Measurements from ENCODE around the gene TSPYL4. TPM values are rescaled to one million over a fixed set of nuclear protein-coding genes. Genes with fewer than 3 reads are reported as not detected.

Gene TSPYL4
- total and polyA plus RNA-seq, 2 of the 8 experiments (the other 6 are each of a cell fraction or from before 2014, with no cell fraction given): 20.5 to 22.6 TPM

DNA sequence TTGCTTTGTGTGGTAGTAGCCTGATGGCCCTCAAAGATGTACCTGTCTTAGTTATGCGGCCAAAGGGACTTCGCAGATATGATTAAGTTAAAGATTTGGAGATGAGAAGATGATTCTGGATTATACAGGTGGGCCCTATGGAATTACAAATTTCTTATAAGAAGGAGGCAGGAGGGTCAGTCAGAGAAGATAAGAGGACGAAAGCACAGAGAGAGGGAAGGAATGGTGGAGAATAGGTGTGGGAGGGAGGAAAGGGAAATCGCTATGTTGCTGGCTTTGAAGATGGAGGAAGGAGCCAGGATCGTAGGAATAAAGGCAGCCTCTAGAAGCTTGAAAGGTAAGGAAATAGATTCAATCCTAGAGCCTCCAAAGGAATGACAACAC, 27.1 kb upstream of the TSPYL4 start:
- Histone ChIP-seq H4K91ac (replicated peaks; ENCODE audit: insufficient read length, low read length) (no peak overlapping the region), H4K5ac (ENCODE audit: insufficient read length, low read depth, low read length) (no peak overlapping the region), H3K9ac (replicated peaks in 1 of 4; ENCODE audit: extremely low read depth in 1 of 4, low read depth in 3 of 4, low read length in 3 of 4) (no peak overlapping the region; a peak in 1 of 7 replicates), H2BK12ac (ENCODE audit: low read depth, low read length) (peak overlapping the region; percentile 54; the same call in 1 of the 2 replicates), H2BK5ac (ENCODE audit: low read depth, low read length) (no peak overlapping the region), H3K27me3 (replicated peaks in 1 of 4; ENCODE audit: control insufficient read depth in 3 of 4, extremely low read depth in 1 of 4, insufficient read depth in 3 of 4, low read length in 3 of 4) (no peaks in the 10 kb centered on the region), H3K79me2 (ENCODE audit: control insufficient read depth in 1 of 2, insufficient read depth in 2 of 2, low read length in 2 of 2) (peaks cover 10 to 34% of the 10 kb centered on the region in 2 experiments), H3K4me1 (replicated peaks in 1 of 4; ENCODE audit: control insufficient read depth in 3 of 4, insufficient read depth in 4 of 4, low read length in 3 of 4) (peaks cover 3 to 14% (median 10%) of the 10 kb centered on the region in 4 experiments; a peak in 5 of 7 replicates), H3K4me2 (ENCODE audit: insufficient read depth in 1 of 2, low read depth in 2 of 2, low read length in 2 of 2) (peak overlapping the region; percentile 82 to 98; a peak in 3 of 4 replicates), H2AK5ac (ENCODE audit: low read depth, low read length) (no peak overlapping the region), H4K8ac (ENCODE audit: extremely low read depth, insufficient read depth, low read length) (no peak overlapping the region), H3K4me3 (ENCODE audit: extremely low read depth in 1 of 4, insufficient read depth in 2 of 4, low read depth in 3 of 4, low read length in 4 of 4) (peak overlapping the region in 1 of 4 experiments; percentile 90; a peak in 2 of 8 replicates), H3K56ac (replicated peaks; ENCODE audit: insufficient read length, low read depth, low read length) (no peak overlapping the region), H3K79me1 (ENCODE audit: low read depth, low read length) (peaks cover 6% of the 10 kb centered on the region), H3K14ac (ENCODE audit: insufficient read length) (no peak overlapping the region), H3K9me3 (ENCODE audit: insufficient read depth in 2 of 2, low read depth in 1 of 2, low read length in 1 of 2) (no peaks in the 10 kb centered on the region), H3K23ac (ENCODE audit: insufficient read length) (no peak overlapping the region), H4K20me1 (replicated peaks in 1 of 2; ENCODE audit: control insufficient read depth in 1 of 2, insufficient read depth in 2 of 2, low read length in 2 of 2) (peaks cover 10 to 14% of the 10 kb centered on the region in 2 experiments), H2BK15ac (ENCODE audit: low read length) (no peak overlapping the region), H2AFZ (ENCODE audit: low read length) (no peak overlapping the region), H3K18ac (ENCODE audit: extremely low read depth, low read length) (no peak overlapping the region), H3K27ac (ENCODE audit: low read depth, low read length) (no peak overlapping the region), H3K4ac (replicated peaks; ENCODE audit: insufficient read length, low read depth, low read length) (no peak overlapping the region), H3K36me3 (ENCODE audit: control insufficient read depth in 2 of 4, insufficient read depth in 4 of 4, low read length in 3 of 4) (peaks cover 2 to 12% (median 4%) of the 10 kb centered on the region in 4 experiments; a peak in 3 of 8 replicates), H2BK20ac (ENCODE audit: low read length) (no peak overlapping the region), H3K23me2 (ENCODE audit: low read depth, low read length) (peaks cover 6% of the 10 kb centered on the region), H2BK120ac (replicated peaks; ENCODE audit: low read depth, low read length) (no peak overlapping the region)
- ChIA-PET POLR2A (ENCODE audit: partially characterized antibody) (interaction anchor here (1.0 to 4.5 kb wide), 8 partner anchors 11 to 401 kb away, joined by 3 to 26 read pairs (median 8); partner anchors contain the start of genes DSE, RWDD1 and TSPYL4), CTCF (ENCODE audit: partially characterized antibody) (interaction anchor here (0.7 to 5.3 kb wide), 8 partner anchors 10 to 289 kb away, joined by 3 to 32 read pairs (median 3); no protein-coding TSS in a partner anchor)
- no peak for FAIRE-seq
- 87 to 100% methylated on average over 2 to 5 of the region's 5 CpGs for WGBS, 2 experiments (ENCODE audit: extremely low coverage in 1 of 2, insufficient coverage in 1 of 2, insufficient read length in 1 of 2, insufficient replicate concordance in 2 of 2, low coverage in 1 of 2, low lambda C conversion rate in 2 of 2, missing lambda C conversion rate in 1 of 2)
- no peak for DNase-seq (ENCODE audit: low read depth in 1 of 2, low spot score in 2 of 2)
- TF ChIP-seq SIRT6 (IDR thresholded peaks at IDR 0.05; ENCODE audit: low read length): no peak
